H1 (cell line): ENCODE results near the gene HES3. TPM values are rescaled to one million over a fixed set of nuclear protein-coding genes. Genes with fewer than 3 reads are reported as not detected.

Source experiments
- BACH1 ChIP-seq: IDR thresholded peaks from 2 replicates; pipeline ENCODE4 v1.6.1; 2012; ENCODE audit warnings: low read length, improper control_type of control experiment
- EGR1 ChIP-seq: IDR thresholded peaks from 2 replicates; pipeline ENCODE4 v1.6.1; 2011; ENCODE audit warnings: low read depth, low read length, borderline replicate concordance
- HDAC2 ChIP-seq, 2 experiments: fragments of 300-600 bp in 1 of 2; sonication (generic) in 1 of 2; IDR thresholded peaks; 2 replicates each; pipeline ENCODE4 v1.6.1; 2011 to 2012; ENCODE audit warnings: low read depth in 2 of 2, low read length in 2 of 2, mild to moderate bottlenecking in 2 of 2, moderate library complexity in 2 of 2, borderline replicate concordance in 1 of 2, inconsistent platforms in 1 of 2
- KDM5A ChIP-seq: fragments of 200-600 bp; IDR thresholded peaks from 2 replicates; pipeline ENCODE4 v1.7.1; 2012; ENCODE audit warnings: mild to moderate bottlenecking, low read length, inconsistent platforms, mixed read lengths
- POLR2A ChIP-seq, 2 experiments: IDR thresholded peaks; 1 replicate in 1 of 2; 2 replicates in 1 of 2; pipeline ENCODE4 v1.6.1; 2011; ENCODE audit warnings: low read depth in 2 of 2, low read length in 2 of 2, mild to moderate bottlenecking in 2 of 2; ENCODE audit errors: control extremely low read depth in 1 of 2
- POU5F1 ChIP-seq: IDR thresholded peaks from 2 replicates; pipeline ENCODE4 v1.6.1; 2011; ENCODE audit warnings: low read depth, mild to moderate bottlenecking, low read length, moderate library complexity
- RAD21 ChIP-seq, 2 experiments: IDR thresholded peaks in 1 of 2; conservative IDR thresholded peaks in 1 of 2; 2 replicates each; pipeline ENCODE4 v1.6.1; 2011; ENCODE audit warnings: low read depth in 2 of 2, low read length in 2 of 2, improper control_type of control experiment in 1 of 2, inconsistent platforms in 1 of 2, mild to moderate bottlenecking in 1 of 2, moderate library complexity in 1 of 2
- polyA plus RNA-seq, 7 experiments: library from polyadenylated mRNA; depleted of rRNA in 3 of 7; stranded (reverse) in 5 of 7; unstranded in 2 of 7; fragments of >200 nt in 5 of 7; fragments of 200-250 nt in 2 of 7; gene quantifications; 1 replicate in 5 of 7; 2 replicates in 1 of 7; 4 replicates in 1 of 7; pipeline versions ENCODE4 v1.2.1 to v1.2.3, GENCODE V29; 2011 to 2013; ENCODE audit warnings: missing spikeins in 2 of 7, mixed read lengths in 2 of 7
- total RNA-seq: library from RNA; stranded (reverse); fragmentation: NEBNext Ultra II Directional; extraction: Animal tissue kit (Norgen Biotek cat#: 25700); gene quantifications from 2 replicates; pipeline ENCODE4 v1.2.1, GENCODE V29; 2021
- TF ChIP-seq, protein P1 (sequence below), 3 experiments: IDR thresholded peaks; 1 replicate in 2 of 3; 2 replicates in 1 of 3; pipeline versions ENCODE4 v1.5.1 to v1.6.1; 2011; ENCODE audit warnings: low read length in 3 of 3, mild to moderate bottlenecking in 3 of 3, inconsistent platforms in 2 of 3, low read depth in 1 of 3, moderate library complexity in 1 of 3; ENCODE audit not compliant: insufficient read depth in 1 of 3; ENCODE audit errors: control extremely low read depth in 1 of 3

Gene HES3
- total and polyA plus RNA-seq, 2 of the 8 experiments (the other 6 are each of a cell fraction or from before 2014, with no cell fraction given) = 38.8 to 54.3 TPM

DNA sequence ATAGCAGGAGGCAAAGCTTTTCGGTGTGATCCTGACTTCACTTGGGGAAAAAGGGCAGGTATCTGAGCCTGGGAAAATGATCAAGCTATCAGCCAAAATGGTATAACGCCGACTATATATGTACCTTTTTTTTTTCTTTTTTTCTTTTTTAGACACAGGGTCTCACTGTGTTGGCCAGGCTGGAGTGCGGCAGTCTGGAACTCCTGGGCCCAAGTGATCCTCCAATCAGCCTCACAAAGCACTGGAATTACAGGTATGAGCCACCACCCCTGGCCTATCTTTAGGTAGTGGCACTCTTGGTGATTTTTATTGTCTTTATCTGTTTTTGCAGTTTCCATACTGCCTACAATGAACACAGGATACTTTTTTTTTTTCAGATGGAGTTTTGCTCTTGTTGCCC is 6.9 kb upstream of the HES3 start (continued):
- TF ChIP-seq, protein P1, sequence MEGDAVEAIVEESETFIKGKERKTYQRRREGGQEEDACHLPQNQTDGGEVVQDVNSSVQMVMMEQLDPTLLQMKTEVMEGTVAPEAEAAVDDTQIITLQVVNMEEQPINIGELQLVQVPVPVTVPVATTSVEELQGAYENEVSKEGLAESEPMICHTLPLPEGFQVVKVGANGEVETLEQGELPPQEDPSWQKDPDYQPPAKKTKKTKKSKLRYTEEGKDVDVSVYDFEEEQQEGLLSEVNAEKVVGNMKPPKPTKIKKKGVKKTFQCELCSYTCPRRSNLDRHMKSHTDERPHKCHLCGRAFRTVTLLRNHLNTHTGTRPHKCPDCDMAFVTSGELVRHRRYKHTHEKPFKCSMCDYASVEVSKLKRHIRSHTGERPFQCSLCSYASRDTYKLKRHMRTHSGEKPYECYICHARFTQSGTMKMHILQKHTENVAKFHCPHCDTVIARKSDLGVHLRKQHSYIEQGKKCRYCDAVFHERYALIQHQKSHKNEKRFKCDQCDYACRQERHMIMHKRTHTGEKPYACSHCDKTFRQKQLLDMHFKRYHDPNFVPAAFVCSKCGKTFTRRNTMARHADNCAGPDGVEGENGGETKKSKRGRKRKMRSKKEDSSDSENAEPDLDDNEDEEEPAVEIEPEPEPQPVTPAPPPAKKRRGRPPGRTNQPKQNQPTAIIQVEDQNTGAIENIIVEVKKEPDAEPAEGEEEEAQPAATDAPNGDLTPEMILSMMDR (IDR thresholded peaks at IDR 0.05; ENCODE audit: control extremely low read depth in 1 of 3, insufficient read depth in 1 of 3, low read depth in 1 of 3, low read length in 3 of 3) = no peak
- TF ChIP-seq POU5F1 (no peak), EGR1 (no peak), HDAC2 (IDR thresholded peaks at IDR 0.05; ENCODE audit: borderline replicate concordance in 1 of 2, low read depth in 2 of 2, low read length in 2 of 2) (no peak), BACH1 (no peak), RAD21 (IDR thresholded peaks at IDR 0.05 in 1 of 2, conservative IDR thresholded peaks at IDR 0.05 in 1 of 2; ENCODE audit: low read depth in 2 of 2, low read length in 2 of 2) (no peak), KDM5A (no peak), POLR2A (IDR thresholded peaks at IDR 0.05; ENCODE audit: control extremely low read depth in 1 of 2, low read depth in 2 of 2, low read length in 2 of 2) (no peak)
